MM.1S (cell line): ENCODE measurements around the gene NFATC1.

Experiments
- DNase-seq: peaks from one replicate; pipeline ENCODE4 v3.0.0-alpha.2; 2015
- H2AFZ ChIP-seq: fragments of 300-600 bp; sonication (generic); 2 replicates; pipeline ENCODE4 v1.6.0; 2016; ENCODE audit warnings: antibody characterized with exemption, low read length
- H3F3A ChIP-seq: fragments of 300-600 bp; sonication (generic); 2 replicates; pipeline ENCODE4 v1.6.1; 2016; ENCODE audit warnings: mild to moderate bottlenecking, antibody characterized with exemption, low read length, moderate library complexity, mixed read lengths; ENCODE audit not compliant: insufficient read depth
- H3K27ac ChIP-seq: fragments of 300-600 bp; sonication (generic); 2 replicates; pipeline ENCODE4 v1.5.1; 2016; ENCODE audit warnings: mild to moderate bottlenecking, low read length
- H3K27me3 ChIP-seq: fragments of 300-600 bp; sonication (generic); replicated peaks from 2 replicates; pipeline ENCODE4 v1.6.0; 2016; ENCODE audit warnings: low read length; ENCODE audit not compliant: insufficient read depth
- H3K36me3 ChIP-seq: fragments of 300-600 bp; sonication (generic); replicated peaks from 2 replicates; pipeline ENCODE4 v1.6.1; 2016; ENCODE audit warnings: mild to moderate bottlenecking, low read length, mixed read lengths; ENCODE audit not compliant: insufficient read depth
- H3K4me1 ChIP-seq: fragments of 300-600 bp; sonication (generic); 2 replicates; pipeline ENCODE4 v1.6.1; 2016; ENCODE audit warnings: low read length, mixed read lengths
- H3K4me2 ChIP-seq: fragments of 300-600 bp; sonication (generic); 2 replicates; pipeline ENCODE4 v1.6.0; 2016; ENCODE audit warnings: low read depth, low read length
- H3K4me3 ChIP-seq: fragments of 300-600 bp; sonication (generic); 2 replicates; pipeline ENCODE4 v1.5.1; 2016; ENCODE audit warnings: low read length, mixed read lengths
- H3K79me2 ChIP-seq: fragments of 300-600 bp; sonication (generic); 2 replicates; pipeline ENCODE4 v1.6.1; 2016; ENCODE audit warnings: mixed run types, low read length, mixed read lengths
- H3K9ac ChIP-seq: fragments of 300-600 bp; sonication (generic); 2 replicates; pipeline ENCODE4 v1.6.1; 2016; ENCODE audit warnings: low read length, mixed read lengths
- H3K9me2 ChIP-seq: fragments of 300-600 bp; sonication (generic); replicated peaks from 2 replicates; pipeline ENCODE4 v1.6.1; 2016; ENCODE audit warnings: mild to moderate bottlenecking, low read length, mixed read lengths; ENCODE audit not compliant: insufficient read depth
- H3K9me3 ChIP-seq: fragments of 300-600 bp; sonication (generic); replicated peaks from 2 replicates; pipeline ENCODE4 v1.6.1; 2016; ENCODE audit warnings: mild to moderate bottlenecking, low read length, mixed read lengths; ENCODE audit not compliant: insufficient read depth
- H4K20me1 ChIP-seq: fragments of 300-600 bp; sonication (generic); 2 replicates; pipeline ENCODE4 v1.6.1; 2016; ENCODE audit warnings: mild to moderate bottlenecking, low read length, moderate library complexity, mixed read lengths; ENCODE audit not compliant: insufficient read depth
- CTCF ChIP-seq: fragments of 300-600 bp; sonication (generic); IDR thresholded peaks from 2 replicates; pipeline ENCODE4 v1.5.1; 2016; ENCODE audit warnings: antibody characterized with exemption, low read length, mixed read lengths
- EZH2 ChIP-seq: fragments of 300-600 bp; sonication (generic); optimal IDR thresholded peaks from 2 replicates; pipeline ENCODE3; 2017; ENCODE audit warnings: low read depth, mild to moderate bottlenecking, antibody characterized with exemption, low read length, mixed read lengths
- EZH2phosphoT487 ChIP-seq: fragments of 300-600 bp; sonication (generic); IDR thresholded peaks from 2 replicates; pipeline ENCODE4 v1.6.1; 2018; ENCODE audit warnings: antibody characterized with exemption, low read length

The NFATC1 gene

GRCh38 chr18:79445696-79446561 lies 50.2 kb downstream of the NFATC1 start:
- Histone ChIP-seq H3K9me2 (no peaks in the 10 kb centered on the region), H3K79me2 (no peaks in the 10 kb centered on the region), H3K9ac (no peak overlapping the region)

GRCh38 chr18:79446931-79447330 lies 51.2 kb downstream of the NFATC1 start:
- H3F3A ChIP-seq: no peaks in the 10 kb centered on the region
- no peaks in the 10 kb centered on the region for H4K20me1 ChIP-seq
- no peaks in the 10 kb centered on the region for H3K9me2 ChIP-seq
- H2AFZ ChIP-seq: no peak overlapping the region
- no peaks in the 10 kb centered on the region for H3K36me3 ChIP-seq
- no peaks in the 10 kb centered on the region for H3K79me2 ChIP-seq
- DNase-seq: no peak
- no peak overlapping the region for H3K9ac ChIP-seq
- H3K27me3 ChIP-seq: no peaks in the 10 kb centered on the region
- H3K9me3 ChIP-seq: no peaks in the 10 kb centered on the region
- no peak overlapping the region for H3K4me2 ChIP-seq
- H3K27ac ChIP-seq: no peak overlapping the region
- no peaks in the 10 kb centered on the region for H3K4me1 ChIP-seq
- H3K4me3 ChIP-seq: no peak overlapping the region
- TF ChIP-seq EZH2 (no peak), CTCF (no peak), EZH2phosphoT487 (no peak)

More at GRCh38 chr18:79445696-79446561, 50.2 kb downstream of the NFATC1 start:
- no peak for DNase-seq
- Histone ChIP-seq H3K9me3 (no peaks in the 10 kb centered on the region), H3K27ac (no peak overlapping the region), H3K36me3 (no peaks in the 10 kb centered on the region), H3K4me1 (no peaks in the 10 kb centered on the region), H3F3A (no peaks in the 10 kb centered on the region), H3K27me3 (no peaks in the 10 kb centered on the region), H2AFZ (no peak overlapping the region), H3K4me3 (no peak overlapping the region), H3K4me2 (no peak overlapping the region), H4K20me1 (no peaks in the 10 kb centered on the region)
- no peak for TF ChIP-seq EZH2
- TF ChIP-seq CTCF: no peak
- no peak for TF ChIP-seq EZH2phosphoT487

GRCh38 chr18:79447703-79448367 lies 52.1 kb downstream of the NFATC1 start:
- H3K9ac ChIP-seq: no peak overlapping the region
- no peak overlapping the region for H3K27ac ChIP-seq
- DNase-seq: no peak
- no peaks in the 10 kb centered on the region for H3K4me1 ChIP-seq
- no peak overlapping the region for H3K4me2 ChIP-seq
- no peak overlapping the region for H2AFZ ChIP-seq
- H3K36me3 ChIP-seq: no peaks in the 10 kb centered on the region
- H3F3A ChIP-seq: no peaks in the 10 kb centered on the region
- H3K79me2 ChIP-seq: no peaks in the 10 kb centered on the region
- no peaks in the 10 kb centered on the region for H4K20me1 ChIP-seq
- no peak overlapping the region for H3K4me3 ChIP-seq
- no peaks in the 10 kb centered on the region for H3K9me3 ChIP-seq
- H3K27me3 ChIP-seq: no peaks in the 10 kb centered on the region
- no peaks in the 10 kb centered on the region for H3K9me2 ChIP-seq
- TF ChIP-seq EZH2 (no peak), CTCF (no peak)
